ENCODE results near the gene CDH20. TPM values are rescaled to one million over a fixed set of nuclear protein-coding genes. Genes with fewer than 3 reads are reported as not detected.

The CDH20 gene
- total RNA-seq, 1 experiment from 2014 or later = 0.08 TPM

DNA sequence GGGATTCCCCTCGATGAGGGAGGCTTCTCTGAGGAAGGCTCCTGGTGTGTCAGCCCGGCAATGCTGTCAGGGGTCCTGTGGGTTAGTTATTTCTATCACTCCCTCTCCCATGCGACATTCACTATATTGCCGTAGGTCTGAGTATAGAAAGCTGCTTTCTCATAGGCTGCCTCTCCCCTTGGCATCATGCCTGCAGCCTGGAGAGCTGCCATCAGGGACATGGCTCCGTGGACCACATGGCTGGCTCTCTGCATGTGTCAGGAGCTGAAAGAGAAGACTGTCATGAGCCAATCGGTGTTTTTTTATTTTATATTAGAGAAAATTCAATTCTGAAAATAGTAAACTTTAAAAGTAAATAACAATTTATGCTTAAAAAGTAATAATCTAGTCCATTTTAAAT is 198.0 kb downstream of the CDH20 start:
- peak; percentile 29 for DNase-seq (ENCODE audit: low spot score)

DNA sequence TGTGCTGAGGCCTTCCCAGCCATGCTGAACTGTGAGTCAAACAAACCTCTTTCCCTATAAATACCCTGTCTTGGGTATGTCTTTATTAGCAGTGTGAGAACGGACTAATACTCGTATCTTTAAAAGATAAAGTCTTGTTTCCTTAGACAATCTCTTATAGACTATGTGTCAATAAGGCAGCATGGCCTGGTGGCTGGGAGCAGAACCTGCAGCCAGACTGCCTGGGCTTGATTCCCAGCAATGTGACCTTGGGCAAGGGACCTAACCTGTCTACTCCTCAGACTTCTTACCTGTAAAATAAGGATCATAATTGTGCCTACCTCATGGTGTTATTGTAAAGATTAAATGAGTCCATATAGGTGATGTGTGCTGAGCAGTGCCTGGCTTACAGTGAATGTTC is 198.7 kb downstream of the CDH20 start:
- DNase-seq (ENCODE audit: low spot score) = no peak

DNA sequence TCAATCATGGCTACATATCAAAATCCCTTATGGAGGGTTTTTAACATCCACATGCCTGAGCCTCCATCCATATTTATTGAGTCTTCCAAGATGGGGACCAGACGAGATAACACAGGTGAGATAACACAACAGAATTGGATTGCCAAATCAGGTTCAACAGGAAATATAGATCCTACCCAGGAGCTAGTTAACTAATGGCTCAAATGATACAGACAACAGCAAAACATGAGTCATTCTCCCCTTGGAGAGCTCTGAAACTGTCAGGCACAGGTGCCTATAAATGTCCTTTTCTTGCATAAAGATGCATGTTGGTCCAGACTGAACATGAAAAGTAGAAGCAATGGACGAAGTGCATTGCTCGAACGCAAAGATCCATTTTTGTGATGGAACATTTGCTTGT is 202.2 kb downstream of the CDH20 start:
- no peak for DNase-seq (ENCODE audit: low spot score)

DNA sequence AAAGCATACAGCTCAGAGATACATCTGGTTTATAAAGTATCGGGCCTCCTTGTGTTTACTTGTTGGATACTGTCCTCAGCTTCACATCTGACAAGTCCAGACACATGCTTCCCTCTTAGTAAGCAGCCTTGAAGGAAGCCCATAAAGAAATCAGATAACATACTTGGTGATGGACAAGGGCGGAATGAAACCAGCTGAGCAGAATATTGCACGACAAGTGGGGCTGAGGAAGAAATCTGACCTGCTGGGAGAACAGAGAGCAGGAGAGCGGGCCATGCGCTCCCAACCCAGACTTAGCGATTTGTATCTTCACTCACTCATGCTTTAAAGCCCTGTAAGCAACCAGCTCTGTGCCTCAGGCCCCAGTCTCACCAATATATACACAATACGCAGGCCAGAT is 208.4 kb downstream of the CDH20 start:
- DNase-seq (ENCODE audit: low spot score) = no peak

DNA sequence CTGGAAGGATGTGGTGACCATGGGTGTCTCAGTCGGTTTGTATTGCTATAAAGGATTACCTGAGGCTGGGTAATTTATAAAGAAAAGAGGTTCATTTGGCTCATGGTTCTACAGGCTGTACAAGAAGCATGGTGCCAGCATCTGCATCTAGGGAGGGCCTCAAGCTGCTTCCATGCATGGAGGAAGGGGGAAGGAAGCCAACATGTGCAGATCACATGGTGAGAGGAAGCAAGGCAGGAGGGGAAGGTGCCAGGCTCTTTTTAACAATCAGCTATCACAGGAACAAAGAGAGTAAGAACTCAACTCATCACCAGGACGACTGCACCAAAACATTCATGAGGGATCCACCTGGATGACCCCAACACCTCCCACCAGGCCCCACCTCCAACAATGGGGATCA is 209.4 kb downstream of the CDH20 start:
- DNase-seq (ENCODE audit: low spot score) = no peak

DNA sequence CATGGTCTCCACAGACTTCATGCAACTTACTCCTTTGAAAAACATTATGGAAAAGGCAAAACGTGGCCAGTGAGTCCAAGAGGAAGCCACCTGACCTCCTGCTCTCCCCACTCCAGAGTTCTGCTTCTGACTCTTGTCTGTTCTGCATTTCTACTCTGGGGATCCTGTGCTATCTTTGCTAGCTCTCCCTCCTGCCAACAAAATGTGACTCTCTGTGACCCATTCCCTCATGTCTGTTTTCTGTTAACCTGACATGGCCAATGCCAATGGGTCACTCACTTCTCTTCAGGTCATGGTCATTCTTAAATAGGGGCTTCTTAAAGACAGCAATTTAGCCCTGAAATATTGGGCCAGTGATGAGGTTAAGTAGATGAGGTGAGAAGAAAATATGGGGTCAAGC is 210.3 kb downstream of the CDH20 start:
- DNase-seq (ENCODE audit: low spot score) = no peak

DNA sequence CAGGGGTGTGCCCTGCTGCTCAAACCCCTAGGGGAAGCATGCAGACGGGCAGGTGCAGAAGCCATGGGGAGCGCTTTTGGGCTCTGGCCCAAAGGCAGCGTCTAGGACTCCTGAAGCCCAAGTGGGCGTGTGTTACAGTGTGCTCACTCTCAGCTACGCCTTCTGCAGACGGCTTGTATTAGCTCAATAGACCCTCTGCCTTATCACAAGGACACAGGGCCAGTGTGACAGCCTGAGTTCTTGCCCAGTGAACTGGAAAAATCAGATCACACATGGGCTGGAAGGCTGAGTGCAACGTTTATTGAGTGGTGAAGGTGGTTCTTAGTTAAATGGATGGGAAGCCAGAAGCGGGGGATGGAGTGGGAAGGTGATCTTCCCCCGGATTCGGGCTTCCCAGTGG is 210.9 kb downstream of the CDH20 start:
- DNase-seq (ENCODE audit: low spot score) = no peak

DNA sequence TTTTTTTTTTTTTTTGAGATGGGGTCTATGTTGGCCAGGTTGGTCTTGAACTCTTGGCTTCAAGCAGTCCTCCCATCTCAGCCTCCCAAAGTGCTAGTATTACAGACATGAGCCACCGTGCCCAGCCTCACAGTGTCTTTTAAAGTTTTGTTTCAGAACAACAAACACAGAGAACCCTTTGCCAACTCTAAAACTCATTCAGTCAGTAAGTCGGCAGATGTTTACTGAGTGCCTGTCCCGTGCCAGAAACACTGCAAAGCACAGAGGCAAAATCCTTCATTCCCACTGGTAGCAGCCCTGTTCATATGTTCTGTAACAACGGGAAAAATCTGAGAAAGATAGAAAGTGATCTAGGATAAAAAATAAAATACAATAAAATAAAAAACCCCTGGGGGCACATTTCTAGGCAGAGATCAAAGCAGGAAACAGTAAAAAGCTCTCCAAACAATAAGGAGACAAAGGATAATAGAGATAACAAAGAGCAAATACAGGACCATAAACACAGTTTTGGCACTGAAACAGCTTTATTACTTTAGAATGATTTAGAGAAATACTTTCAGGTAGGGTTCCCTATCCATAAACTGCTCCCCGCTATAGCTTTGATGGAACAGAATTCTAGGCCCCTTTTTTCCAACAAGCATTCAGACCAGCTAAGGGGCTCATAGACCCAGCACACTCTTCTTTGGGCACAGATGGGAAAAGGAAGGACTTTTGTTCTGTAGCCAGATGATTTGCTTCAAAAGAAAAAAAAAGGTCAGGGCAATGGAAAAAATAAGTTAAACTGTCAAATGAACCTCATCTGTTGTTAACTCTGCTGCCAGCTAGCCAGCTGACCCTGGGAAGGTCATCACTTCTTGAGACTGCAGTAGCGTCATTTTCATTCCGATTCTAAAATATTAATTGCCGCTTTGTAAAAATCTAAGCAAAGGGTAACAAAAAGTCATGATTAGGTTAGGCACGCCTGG is 212.3 kb downstream of the CDH20 start:
- DNase-seq (ENCODE audit: low spot score) = no peak

DNA sequence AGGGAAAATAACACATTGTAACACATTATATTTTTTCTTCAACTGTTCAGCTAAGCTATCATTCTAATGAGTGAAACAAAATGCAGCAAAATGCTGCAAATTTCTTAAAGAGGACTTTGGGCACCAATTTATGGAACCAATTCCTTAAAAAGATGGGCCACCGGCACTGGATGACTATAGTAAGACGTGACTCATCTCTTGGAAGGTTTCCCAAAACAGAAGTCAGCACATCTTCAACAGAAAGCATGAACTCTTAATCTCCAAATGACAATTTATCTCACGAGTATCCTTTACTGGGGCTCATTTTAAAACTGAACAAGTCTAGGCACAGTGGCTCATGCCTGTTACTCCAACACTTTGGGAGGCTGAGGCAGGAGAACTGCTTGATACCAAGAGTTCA is 213.4 kb downstream of the CDH20 start:
- peak; percentile 22 for DNase-seq (ENCODE audit: low spot score)

DNA sequence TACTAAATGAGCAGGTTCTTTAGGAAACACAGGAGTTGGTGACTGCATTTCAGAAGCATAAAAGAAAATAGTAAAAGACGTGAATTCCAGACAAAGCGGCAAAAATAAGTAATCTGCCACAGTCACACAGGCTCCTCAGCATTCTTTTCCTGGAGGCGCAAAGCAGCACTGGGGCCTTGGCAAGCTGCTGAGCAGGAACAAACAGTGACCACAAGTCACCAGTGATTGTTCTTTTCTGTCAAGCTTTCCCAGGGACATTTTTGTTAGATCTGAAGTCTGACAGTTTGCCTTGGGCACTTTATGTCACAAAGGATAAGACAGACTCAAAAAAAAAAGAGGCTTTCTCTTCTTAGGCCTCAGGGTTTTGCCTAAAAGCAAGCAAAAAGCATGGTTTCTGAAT is 216.2 kb downstream of the CDH20 start:
- DNase-seq (ENCODE audit: low spot score) = no peak

DNA sequence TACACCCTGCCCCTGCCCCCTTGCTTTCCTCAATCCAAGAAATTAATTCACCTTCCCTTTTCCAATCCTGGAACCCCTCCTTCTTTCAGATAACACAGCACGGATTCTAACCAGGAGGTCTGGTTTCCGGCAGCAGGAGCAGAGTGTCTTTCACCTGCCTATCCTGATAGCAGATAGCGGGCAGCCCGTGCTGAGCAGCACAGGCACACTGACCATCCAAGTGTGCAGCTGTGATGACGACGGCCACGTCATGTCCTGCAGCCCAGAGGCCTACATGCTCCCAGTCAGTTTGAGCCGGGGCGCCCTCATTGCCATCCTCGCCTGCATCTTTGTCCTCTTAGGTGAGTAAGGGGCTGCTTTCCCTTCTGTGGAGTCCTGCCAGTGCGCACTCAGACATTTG is 216.7 kb downstream of the CDH20 start:
- no peak for DNase-seq (ENCODE audit: low spot score)

DNA sequence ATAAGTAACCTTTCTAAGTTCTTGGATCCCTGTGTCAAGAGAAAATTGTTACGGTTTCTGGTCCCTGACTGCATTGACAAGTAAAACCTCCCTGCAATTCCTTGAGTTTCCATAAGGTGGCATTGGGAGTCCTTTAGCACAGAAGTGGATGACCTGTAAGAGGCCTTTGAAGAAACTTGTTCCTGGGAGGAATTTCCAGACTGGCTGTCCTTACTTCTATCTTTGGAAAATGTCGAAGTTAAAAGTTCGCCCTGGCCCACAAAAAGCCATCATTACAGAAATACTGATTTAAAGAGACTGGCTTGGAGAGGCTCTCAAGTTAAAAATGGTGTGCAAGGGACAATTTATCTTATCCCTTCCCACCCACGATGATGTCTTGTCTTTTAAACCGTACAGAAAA is 218.4 kb downstream of the CDH20 start:
- DNase-seq (ENCODE audit: low spot score) = peak; percentile 74

DNA sequence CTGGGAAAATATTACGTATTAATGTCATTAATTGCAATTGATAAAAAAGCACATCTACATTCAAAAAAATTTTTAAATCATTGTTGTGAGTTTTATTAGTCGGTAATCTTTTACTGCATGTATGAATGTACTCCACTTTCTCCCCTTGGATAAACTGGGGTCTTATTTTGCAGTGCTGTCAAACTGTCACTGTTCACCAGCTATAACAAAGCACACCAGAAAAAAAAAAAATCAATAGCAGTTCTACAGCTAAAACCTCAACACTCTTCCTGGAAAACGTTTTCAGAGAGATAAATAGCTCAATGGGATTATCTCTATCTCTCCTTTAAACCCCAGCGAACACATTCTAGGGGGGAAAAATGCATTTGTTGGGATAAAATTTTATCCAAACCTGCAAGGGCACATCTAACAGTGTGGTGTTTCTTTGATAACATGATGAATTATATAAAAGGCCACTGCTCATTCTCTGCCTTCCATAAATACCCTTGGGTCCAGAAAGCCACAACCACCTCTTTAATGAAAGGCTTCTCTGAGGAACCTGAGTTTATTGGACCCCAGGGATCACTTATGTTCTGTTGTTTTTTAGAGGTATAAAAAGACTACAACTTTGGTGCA is 219.9 kb downstream of the CDH20 start:
- no peak for DNase-seq (ENCODE audit: low spot score)

DNA sequence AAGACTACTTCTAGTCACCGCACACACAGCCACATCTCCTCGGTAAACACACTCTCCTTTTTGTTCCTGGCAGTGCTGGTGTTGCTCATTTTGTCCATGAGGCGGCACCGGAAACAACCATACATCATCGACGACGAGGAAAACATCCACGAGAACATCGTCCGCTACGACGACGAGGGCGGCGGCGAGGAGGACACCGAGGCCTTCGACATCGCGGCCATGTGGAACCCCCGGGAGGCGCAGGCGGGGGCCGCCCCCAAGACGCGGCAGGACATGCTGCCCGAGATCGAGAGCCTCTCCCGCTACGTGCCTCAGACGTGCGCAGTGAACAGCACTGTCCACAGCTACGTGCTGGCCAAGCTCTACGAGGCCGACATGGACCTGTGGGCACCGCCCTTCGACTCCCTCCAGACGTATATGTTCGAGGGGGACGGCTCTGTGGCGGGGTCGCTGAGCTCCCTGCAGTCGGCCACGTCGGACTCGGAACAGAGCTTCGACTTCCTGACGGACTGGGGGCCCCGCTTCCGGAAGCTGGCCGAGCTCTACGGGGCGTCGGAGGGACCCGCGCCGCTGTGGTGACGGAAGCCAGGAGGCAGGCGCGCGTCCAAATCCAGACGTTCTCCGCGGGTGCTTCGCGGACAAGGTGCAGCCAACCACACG is 221.0 kb downstream of the CDH20 start:
- DNase-seq (ENCODE audit: low spot score) = no peak

DNA sequence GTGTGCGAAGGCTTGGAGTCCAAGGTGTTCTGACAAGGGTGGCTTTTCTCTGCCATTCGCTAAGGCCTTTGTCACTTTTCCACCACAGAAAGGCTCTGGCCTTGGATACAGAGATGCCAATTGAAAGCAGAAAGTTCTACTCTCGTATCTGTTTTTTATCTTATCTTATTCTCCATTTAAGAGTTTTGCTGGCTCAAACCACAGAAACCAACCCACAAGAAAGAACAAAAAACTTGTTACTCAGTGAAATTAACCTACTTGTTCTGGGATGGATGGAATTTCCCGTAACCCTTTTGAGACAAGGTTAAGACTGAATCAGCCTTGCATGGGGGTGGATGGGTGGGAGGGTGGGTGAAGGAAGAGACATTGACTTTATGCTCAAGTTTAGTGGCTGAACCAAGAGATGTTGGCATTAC is 221.7 kb downstream of the CDH20 start:
- no peak for DNase-seq (ENCODE audit: low spot score)

DNA sequence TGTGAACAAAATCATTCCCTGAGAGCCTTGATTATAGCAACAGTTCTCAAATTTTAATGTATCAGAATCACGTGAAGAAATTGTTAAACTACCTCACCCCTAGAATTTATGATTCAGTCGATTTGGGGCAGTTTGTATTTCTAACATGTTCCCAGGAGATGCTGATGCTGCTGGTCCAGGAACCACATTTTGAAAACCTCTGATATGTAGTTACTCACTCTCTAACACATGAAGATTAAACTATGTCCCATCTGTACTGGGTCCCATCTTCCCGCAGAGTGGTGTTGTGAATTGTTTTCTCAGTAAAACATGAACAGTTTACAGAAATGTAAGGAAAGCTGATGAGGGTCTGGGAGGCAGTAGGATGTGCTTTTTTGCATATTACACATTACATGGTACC is 223.1 kb downstream of the CDH20 start:
- DNase-seq (ENCODE audit: low spot score) = no peak

DNA sequence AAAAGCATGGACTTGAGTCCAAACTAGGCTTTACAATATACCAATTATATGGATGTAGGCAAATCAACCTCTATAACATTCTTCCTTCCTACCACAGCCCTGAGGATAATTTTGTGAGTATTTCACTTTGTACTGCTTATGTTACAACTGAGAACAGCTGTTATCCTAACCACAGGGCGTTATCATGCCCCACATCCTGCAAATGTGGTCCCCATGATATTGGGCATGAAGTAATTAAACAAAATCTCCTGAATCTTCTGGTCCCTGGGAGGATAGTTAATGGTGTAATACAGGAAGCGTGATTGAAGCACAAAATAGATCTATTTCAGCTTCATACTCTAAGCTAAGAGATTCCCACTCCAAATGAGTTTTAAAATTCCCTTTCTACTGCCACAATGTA is 223.6 kb downstream of the CDH20 start:
- DNase-seq (ENCODE audit: low spot score) = peak; percentile 19

DNA sequence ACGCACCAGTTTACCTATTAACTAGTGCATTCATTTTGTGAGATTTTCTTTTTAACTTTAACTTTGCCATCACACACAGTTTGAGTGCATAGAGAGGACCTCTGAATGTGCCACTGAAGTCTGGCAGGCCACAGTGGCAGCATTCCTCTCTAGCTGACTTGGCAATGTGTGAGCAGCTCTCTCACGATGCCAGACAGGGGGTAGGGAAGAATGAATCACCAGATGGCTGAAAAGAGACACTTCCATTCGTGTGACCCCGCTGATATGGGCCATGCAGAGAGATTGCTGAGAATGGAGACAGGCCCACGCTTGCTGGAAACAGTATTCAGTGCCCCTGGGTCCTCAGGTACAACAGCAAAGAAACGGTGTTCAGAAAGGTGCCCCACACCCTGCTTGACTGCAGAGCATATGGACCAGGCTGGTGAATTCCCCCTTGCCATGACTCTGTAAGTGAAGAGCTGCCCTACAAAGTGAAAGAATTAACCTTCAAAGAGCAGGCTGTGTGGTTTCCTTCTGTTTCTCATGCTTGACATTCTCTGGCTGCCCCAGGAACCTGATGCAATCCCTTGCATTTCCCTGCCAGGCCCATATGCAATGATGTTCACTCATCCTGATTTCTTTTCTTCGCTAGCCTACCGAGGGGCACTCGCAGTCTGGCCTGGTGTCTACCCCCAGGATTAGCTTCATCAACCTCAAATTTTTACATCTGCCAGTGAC is 236.1 kb downstream of the CDH20 start:
- peak; percentile 78 for DNase-seq (ENCODE audit: low spot score)

DNA sequence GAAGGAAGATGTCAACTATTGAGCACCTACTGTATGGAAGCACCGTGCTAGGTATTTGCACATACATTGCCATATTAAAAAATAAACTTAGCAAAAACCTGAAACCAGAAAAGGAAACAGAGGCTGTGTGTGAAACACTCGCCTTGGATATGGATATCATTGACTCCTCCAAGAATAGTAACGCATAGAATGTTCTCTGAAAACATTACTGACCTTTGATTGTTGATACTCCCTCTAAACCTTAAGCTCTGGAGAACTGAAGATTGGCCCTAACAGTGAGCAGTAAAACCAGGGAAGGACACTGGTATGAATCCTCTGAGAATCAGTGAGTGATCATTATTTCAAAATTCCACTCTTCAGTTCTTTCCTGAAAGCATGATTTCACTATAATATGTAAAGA is 236.8 kb downstream of the CDH20 start:
- DNase-seq (ENCODE audit: low spot score) = no peak

DNA sequence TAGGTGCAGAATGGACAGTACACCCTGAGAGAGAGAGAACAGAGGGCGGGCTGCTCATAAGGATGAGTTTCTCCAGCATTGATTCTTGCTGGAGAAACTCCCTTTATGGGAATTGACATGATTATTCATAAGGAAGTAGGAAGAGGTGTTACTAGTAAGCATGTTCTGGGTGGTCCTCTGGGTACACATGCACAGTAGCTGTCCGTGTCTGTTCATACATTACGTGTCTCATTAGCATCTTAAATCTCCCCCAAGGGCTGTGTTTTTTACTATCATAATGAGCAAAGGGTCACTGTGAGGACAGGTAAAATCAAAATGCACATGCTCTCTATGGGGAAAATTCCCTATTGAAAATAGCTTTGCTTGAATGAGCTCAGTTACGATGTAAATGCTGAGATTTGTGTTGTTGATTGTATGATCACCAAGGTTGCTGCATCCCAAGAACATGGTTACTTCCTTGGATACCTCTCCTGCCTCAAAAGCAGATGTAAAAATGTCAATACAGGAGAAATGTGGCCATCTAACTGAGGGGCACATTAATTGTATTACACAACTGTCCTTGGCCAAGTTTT is 238.9 kb downstream of the CDH20 start:
- DNase-seq (ENCODE audit: low spot score) = no peak

DNA sequence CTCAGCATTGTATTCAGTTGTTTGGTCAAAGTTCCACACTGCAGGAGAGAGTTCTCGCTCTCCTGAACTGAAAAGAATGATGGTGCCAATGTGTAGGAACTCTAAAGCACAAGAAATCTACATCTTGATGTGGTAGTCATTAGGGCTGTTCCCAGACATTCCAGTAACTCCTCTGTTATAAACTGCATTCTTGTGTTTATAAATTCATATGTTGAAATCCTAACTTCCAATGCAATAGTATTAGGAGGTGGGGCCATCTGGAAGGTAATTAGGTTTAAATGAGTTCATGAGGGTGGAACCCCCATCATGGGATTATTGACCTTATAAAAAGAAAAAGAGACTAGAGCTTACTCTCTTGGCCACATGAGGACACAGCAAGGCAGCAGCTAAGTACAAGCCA is 239.6 kb downstream of the CDH20 start:
- no peak for DNase-seq (ENCODE audit: low spot score)

DNA sequence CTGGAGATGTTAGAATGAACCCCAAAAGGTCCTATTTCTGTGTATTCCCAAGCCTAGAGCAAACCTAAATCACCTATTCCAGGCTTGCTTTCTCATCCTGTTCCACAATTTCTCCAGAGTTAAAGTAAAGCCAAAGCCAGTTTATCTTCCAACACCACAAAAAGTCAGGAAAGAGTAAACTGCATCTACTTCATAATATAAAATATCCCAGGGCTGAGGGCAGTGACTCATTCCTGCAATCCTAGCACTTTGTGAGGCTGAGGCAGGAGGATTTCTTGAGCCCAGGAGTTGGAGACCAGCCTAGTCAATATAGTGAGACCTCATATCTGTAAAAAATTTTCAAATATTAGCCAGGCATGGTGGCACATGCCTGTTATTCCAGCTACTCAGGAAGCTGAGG is 241.4 kb downstream of the CDH20 start:
- no peak for DNase-seq (ENCODE audit: low spot score)

Measured in H4 (cell line).